Neural progenitor cell (in vitro differentiated cells): ENCODE data around the gene RNPEP.

Experiments used
- CTCF ChIP-seq: fragments of 200-600 bp; sonication (generic); IDR thresholded peaks from 2 replicates; pipeline ENCODE4 v1.5.1; 2017; ENCODE audit warnings: antibody characterized with exemption, mild to moderate bottlenecking
- EZH2 ChIP-seq: fragments of 200-600 bp; sonication (generic); IDR thresholded peaks from 2 replicates; pipeline ENCODE4 v1.6.1; 2017; ENCODE audit warnings: antibody characterized with exemption, mild to moderate bottlenecking, moderate library complexity
- EZH2phosphoT487 ChIP-seq: fragments of 200-600 bp; sonication (generic); IDR thresholded peaks from 2 replicates; pipeline ENCODE4 v1.6.1; 2017; ENCODE audit warnings: antibody characterized with exemption

GRCh38 chr1:202046227-202046626 lies 63.8 kb downstream of the RNPEP start:
- TF ChIP-seq CTCF = no peak
- TF ChIP-seq EZH2phosphoT487 = no peak
- no peak for TF ChIP-seq EZH2
